Body of pancreas (tissue), 4 donors: ENCODE data around the gene CDT1. TPM values are rescaled to one million over a fixed set of nuclear protein-coding genes. Genes with fewer than 3 reads are reported as not detected.

Experiments used
- ATAC-seq: fragments of 150-250 bp; one replicate; pipeline ENCODE4 v1.9.1; 2016
- DNase-seq, 4 donors: peaks; one replicate each; pipeline ENCODE4 v3.0.0-alpha.2; 2019
- H3K27ac ChIP-seq, 4 donors: fragments of 200-600 bp; sonication (generic); 1 replicate in 3 of 4; 2 replicates in 1 of 4; pipeline versions ENCODE4 v1.5.1 to v1.6.1; 2016 to 2019; ENCODE audit warnings: mild to moderate bottlenecking in 1 of 4, mixed read lengths in 1 of 4, moderate library complexity in 1 of 4
- H3K27me3 ChIP-seq, 2 donors: fragments of 200-600 bp; sonication (generic); one replicate each; pipeline ENCODE4 v1.6.0; 2016; ENCODE audit warnings: mild to moderate bottlenecking in 1 of 2
- H3K36me3 ChIP-seq, 2 donors: fragments of 200-600 bp; sonication (generic); replicated peaks in 1 of 2; 2 replicates each; pipeline ENCODE4 v1.5.1; 2016; ENCODE audit warnings: low read depth in 2 of 2; ENCODE audit not compliant: insufficient read depth in 1 of 2
- H3K4me1 ChIP-seq: fragments of 200-600 bp; sonication (generic); one replicate; pipeline ENCODE4 v1.6.0; 2016
- H3K4me3 ChIP-seq, 2 donors: fragments of 200-600 bp; sonication (generic); 1 replicate in 1 of 2; 2 replicates in 1 of 2; pipeline ENCODE4 v1.5.1; 2016 to 2019
- H3K9me3 ChIP-seq, 3 donors: fragments of 200-600 bp; sonication (generic); 1 replicate in 2 of 3; 2 replicates in 1 of 3; pipeline ENCODE4 v1.5.1; 2016
- CTCF ChIP-seq, 7 experiments: fragments of 450-650 bp in 4 of 7; fragments of 200-600 bp in 3 of 7; sonication (generic) in 3 of 7; IDR thresholded peaks; one replicate each; pipeline ENCODE4 v1.5.1; 2016 to 2019; ENCODE audit warnings: antibody characterized with exemption in 7 of 7
- POLR2A ChIP-seq, 3 donors: fragments of 450-650 bp; IDR thresholded peaks; one replicate each; pipeline ENCODE4 v1.6.1; 2016; ENCODE audit warnings: antibody characterized with exemption in 3 of 3, mild to moderate bottlenecking in 2 of 3
- WGBS, 2 donors: methylation state at CpG; one replicate each; pipeline ENCODE4 v1.1.5; 2017; 5-methylcytosine and 5-hydroxymethylcytosine counted together
- intact Hi-C: fragments of 100-400 bp; cut with DNase I; formaldehyde crosslinking; loops from one replicate; pipeline ENCODE4 v1.15.1; 2023
- total RNA-seq, 2 donors: library from RNA; depleted of rRNA; stranded (reverse); fragments of >200 nt; gene quantifications; one replicate each; pipeline ENCODE4 v1.1.0, GENCODE V29; 2016

The CDT1 gene
- total RNA-seq, 2 donors from 2014 or later: 7.6 TPM; not detected in 1

DNA sequence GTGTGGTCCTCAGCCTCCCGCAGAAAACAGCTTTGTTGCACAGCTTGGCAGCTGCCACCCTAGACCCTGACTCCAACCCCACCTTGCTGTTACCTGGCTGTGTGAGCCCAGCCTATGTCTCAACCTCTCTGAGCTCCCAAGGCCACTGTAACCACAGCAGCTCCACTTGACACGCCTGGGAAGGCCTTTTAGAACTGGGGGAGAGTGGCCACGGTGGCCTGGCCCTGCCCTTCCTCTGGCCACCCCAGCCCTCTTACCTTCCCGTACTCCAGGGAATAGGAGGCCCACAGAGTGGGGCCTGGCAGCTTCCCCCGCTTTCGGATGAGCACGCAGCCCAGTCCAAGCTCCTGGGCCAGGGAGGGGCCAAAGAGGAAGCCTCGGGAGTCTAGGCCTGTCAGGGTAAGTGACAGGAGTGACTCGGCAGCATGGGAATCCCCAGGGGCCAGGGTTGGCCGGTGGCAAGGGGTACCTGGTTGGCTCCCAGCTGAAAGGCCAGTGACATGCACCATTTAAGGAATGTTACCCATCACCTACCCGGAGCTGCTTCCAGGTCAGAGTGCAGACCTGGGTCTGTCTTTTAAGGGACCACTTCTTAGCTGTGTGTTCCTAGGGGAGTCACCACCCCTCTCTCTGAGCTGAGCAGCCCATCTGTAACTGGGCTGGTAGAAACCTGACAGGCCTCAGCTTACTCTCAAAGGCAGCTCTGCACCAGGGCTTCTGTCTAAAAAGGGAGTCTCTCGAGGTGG is 6.8 kb downstream of the CDT1 start:
- ATAC-seq: no peak
- intact Hi-C loops: loop anchor here (10.0 kb wide), 1 partner anchor 404 kb away; the partner anchor contains the start of gene ZNF778
- no peak for DNase-seq
- Histone ChIP-seq H3K4me1 (peaks cover 42% of the 10 kb centered on the region), H3K27me3 (no peaks in the 10 kb centered on the region), H3K4me3 (peak overlapping the region in 1 of 2 donors; percentile 66), H3K27ac (peak overlapping the region in 3 of 4 donors; percentile 56 to 97 (median 92)), H3K36me3 (no peaks in the 10 kb centered on the region), H3K9me3 (no peaks in the 10 kb centered on the region)
- 20 to 34% methylated on average over 2 to 12 of the region's 12 CpGs for WGBS, 2 donors
- TF ChIP-seq POLR2A (IDR thresholded peaks at IDR 0.05) (no peak), CTCF (IDR thresholded peaks at IDR 0.05) (no peak)

DNA sequence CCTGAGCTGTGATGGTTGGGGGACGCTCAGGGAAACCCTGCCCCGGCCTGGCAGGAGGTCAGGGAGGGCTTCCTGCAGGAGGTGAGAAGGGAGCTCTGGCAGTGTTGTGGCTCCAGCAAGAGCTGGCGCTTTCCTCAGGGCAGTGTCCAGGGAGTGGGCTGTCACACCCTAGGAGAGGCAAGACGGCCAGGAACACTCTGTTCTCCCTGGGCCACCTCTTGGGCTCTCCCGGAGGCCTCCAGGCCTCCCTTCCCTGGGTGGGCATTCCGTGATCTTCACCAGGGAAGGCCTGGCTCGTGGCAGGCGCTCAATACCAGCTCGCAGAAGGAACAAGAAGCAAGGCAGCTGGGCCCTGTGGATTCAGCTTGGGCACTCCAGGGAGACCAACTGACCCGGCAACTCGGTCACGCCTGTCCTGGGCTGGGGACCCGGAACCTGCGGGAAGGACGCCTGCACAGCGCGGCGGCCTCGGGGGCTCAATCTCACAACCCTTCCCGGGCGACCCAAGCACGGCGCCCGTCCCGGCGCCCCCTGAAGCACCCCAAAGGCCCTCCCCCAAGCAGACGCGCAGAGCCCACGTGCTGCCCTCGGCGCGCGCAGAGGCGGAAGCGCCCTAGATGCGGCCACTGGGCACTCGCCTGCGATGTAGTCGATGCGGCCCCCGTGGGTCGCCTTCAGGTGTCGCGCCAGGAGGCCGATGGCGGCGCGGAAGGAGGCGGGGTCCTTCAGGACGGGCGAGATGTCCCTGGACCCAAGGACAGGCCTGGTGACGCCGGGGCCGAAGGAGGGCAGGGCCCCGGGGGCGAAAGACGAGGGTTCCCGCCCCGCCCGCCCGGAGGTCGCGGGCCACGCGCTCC is 7.6 kb downstream of the CDT1 start:
- ATAC-seq: peak; percentile 79
- no peaks in the 10 kb centered on the region for H3K36me3 ChIP-seq
- H3K27me3 ChIP-seq: no peaks in the 10 kb centered on the region
- H3K27ac ChIP-seq: peak overlapping the region; percentile 56 to 97 (median 86)
- H3K4me3 ChIP-seq: peak overlapping the region; percentile 11 to 66
- no peaks in the 10 kb centered on the region for H3K9me3 ChIP-seq
- WGBS, 2 donors: 0 to 1% methylated on average over 5 to 65 of the region's 65 CpGs
- H3K4me1 ChIP-seq: peaks cover 42% of the 10 kb centered on the region
- DNase-seq: peak; percentile 81 to 86 (median 82)
- TF ChIP-seq CTCF (IDR thresholded peaks at IDR 0.05) (no peak), POLR2A (IDR thresholded peaks at IDR 0.05) (peak; percentile 71 to 93 (median 84))
- intact Hi-C loops: loop anchor here (10.0 kb wide), 1 partner anchor 404 kb away; the partner anchor contains the start of gene ZNF778

DNA sequence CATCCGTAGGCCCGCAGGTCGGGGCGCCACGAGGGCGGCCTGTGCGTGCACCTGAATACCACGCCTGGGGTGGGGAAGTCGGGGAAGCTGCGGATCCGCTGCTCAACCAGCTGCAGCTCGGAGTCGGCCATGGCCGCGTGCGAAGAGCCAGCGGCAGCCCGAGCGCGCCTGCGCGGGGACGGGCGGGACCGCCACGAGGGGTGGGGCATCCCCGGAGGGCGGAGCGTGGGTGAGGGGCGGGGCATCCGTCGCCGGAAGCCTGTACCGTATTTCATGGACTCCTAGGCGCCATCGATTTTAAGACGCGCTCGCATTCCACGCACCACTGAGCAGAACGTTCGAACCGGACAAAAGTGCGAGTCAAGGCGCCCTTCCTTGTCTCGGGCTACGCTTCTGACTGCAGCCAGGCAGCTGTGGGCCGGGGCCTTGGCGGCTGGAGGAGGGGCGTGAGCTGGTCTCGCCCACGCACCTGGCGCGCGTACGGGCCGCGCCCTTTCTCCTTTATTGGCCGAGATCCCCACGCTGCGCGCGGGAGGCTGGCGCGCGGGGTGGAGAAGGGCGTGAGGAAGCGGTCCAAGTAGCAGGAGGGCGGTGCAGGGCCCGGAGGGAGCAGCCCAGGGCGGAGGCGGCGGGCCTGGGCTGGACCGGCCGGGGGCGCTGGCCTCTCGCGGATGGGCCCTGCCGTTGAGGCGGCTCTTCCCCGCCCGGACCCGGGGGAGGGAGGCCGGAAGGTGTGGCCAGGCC is 8.4 kb downstream of the CDT1 start, which contains the start of gene APRT:
Gene APRT, minus strand, starts transcription at position 160 of the 744 bp plus-strand sequence. Its CDS starts 29 bp downstream, at position 131.
- 0% methylated on average over 82 of the region's 84 CpGs; no CpG with 5 or more reads in 1 of the 2 donors for WGBS, 2 donors
- intact Hi-C loops: loop anchor here (10.0 kb wide), 1 partner anchor 403 kb away; the partner anchor contains the start of gene ZNF778
- peak; percentile 92 for ATAC-seq

More for the DNA sequence above, 8.4 kb downstream of the CDT1 start, which contains the start of gene APRT:
- Histone ChIP-seq H3K4me3 (peak within 1 kb of the TSS; percentile 11 to 66), H3K27me3 (no peaks in the 10 kb centered on the region), H3K27ac (peak within 1 kb of the TSS; percentile 56 to 97 (median 86)), H3K4me1 (peaks cover 42% of the 10 kb centered on the region), H3K9me3 (no peaks in the 10 kb centered on the region), H3K36me3 (no peaks in the 10 kb centered on the region)
- DNase-seq: peak; percentile 94 to 97 (median 95)
- TF ChIP-seq CTCF (IDR thresholded peaks at IDR 0.05) (peak in 3 of 7 experiments; percentile 15 to 36 (median 31)), POLR2A (IDR thresholded peaks at IDR 0.05) (peak; percentile 72 to 78 (median 76))
